ENCODE data around the gene MPP1. TPM values are rescaled to one million over a fixed set of nuclear protein-coding genes. Genes with fewer than 3 reads are reported as not detected.

Gene MPP1
- total and polyA plus RNA-seq, 2 donors: 70.0 to 81.4 TPM

- peak in 1 of 9 donors; percentile 49 for DNase-seq (ENCODE audit: low read depth in 6 of 9, low spot score in 9 of 9)
- no peaks in the 10 kb centered on the region for H3K9me3 ChIP-seq (ENCODE audit: control insufficient read depth in 2 of 2, insufficient read depth in 1 of 2, low read length in 1 of 2)
- 80% methylated on average over 7 of the region's 7 CpGs for WGBS
- peaks cover 9 to 64% of the 10 kb centered on the region in 2 donors for H3K4me1 ChIP-seq (ENCODE audit: control insufficient read depth in 2 of 2, insufficient read depth in 2 of 2, low read length in 2 of 2)
- no peaks in the 10 kb centered on the region for H3K36me3 ChIP-seq (ENCODE audit: control insufficient read depth in 2 of 2, insufficient read depth in 2 of 2, low read length in 1 of 2)
- H3K4me3 ChIP-seq (ENCODE audit: low read length in 2 of 2): no peak overlapping the region
- peak overlapping the region in 1 of 2 donors; percentile 56 for H3K27ac ChIP-seq (ENCODE audit: low read depth in 1 of 2, low read length in 1 of 2)
- no peaks in the 10 kb centered on the region for H3K27me3 ChIP-seq (ENCODE audit: control insufficient read depth in 2 of 2, insufficient read depth in 1 of 2, low read length in 1 of 2)
These were observed 73.4 kb downstream of the MPP1 start for GRCh38 chrX:154731881-154732280.

- no peak overlapping the region for H3K4me3 ChIP-seq (ENCODE audit: low read length in 2 of 2)
- H3K27me3 ChIP-seq (ENCODE audit: control insufficient read depth in 2 of 2, insufficient read depth in 1 of 2, low read length in 1 of 2): no peaks in the 10 kb centered on the region
- peaks cover 9 to 60% of the 10 kb centered on the region in 2 donors for H3K4me1 ChIP-seq (ENCODE audit: control insufficient read depth in 2 of 2, insufficient read depth in 2 of 2, low read length in 2 of 2)
- no peaks in the 10 kb centered on the region for H3K36me3 ChIP-seq (ENCODE audit: control insufficient read depth in 2 of 2, insufficient read depth in 2 of 2, low read length in 1 of 2)
- no peak for DNase-seq (ENCODE audit: low read depth in 6 of 9, low spot score in 9 of 9)
- WGBS: 86% methylated on average over 5 of the region's 5 CpGs
- H3K9me3 ChIP-seq (ENCODE audit: control insufficient read depth in 2 of 2, insufficient read depth in 1 of 2, low read length in 1 of 2): no peaks in the 10 kb centered on the region
- H3K27ac ChIP-seq (ENCODE audit: low read depth in 1 of 2, low read length in 1 of 2): no peak overlapping the region
These were observed 74.1 kb downstream of the MPP1 start for GRCh38 chrX:154731184-154731583.

GRCh38 chrX:154730253-154730891 is 74.9 kb downstream of the MPP1 start:
- Histone ChIP-seq H3K27ac (ENCODE audit: low read depth in 1 of 2, low read length in 1 of 2) (peak overlapping the region; percentile 34 to 42), H3K36me3 (ENCODE audit: control insufficient read depth in 2 of 2, insufficient read depth in 2 of 2, low read length in 1 of 2) (no peaks in the 10 kb centered on the region), H3K4me3 (ENCODE audit: low read length in 2 of 2) (no peak overlapping the region), H3K4me1 (ENCODE audit: control insufficient read depth in 2 of 2, insufficient read depth in 2 of 2, low read length in 2 of 2) (peaks cover 6 to 53% of the 10 kb centered on the region in 2 donors), H3K9me3 (ENCODE audit: control insufficient read depth in 2 of 2, insufficient read depth in 1 of 2, low read length in 1 of 2) (no peaks in the 10 kb centered on the region), H3K27me3 (ENCODE audit: control insufficient read depth in 2 of 2, insufficient read depth in 1 of 2, low read length in 1 of 2) (no peaks in the 10 kb centered on the region)
- no peak for DNase-seq (ENCODE audit: low read depth in 6 of 9, low spot score in 9 of 9)
- 87% methylated on average over 6 of the region's 6 CpGs for WGBS

GRCh38 chrX:154729439-154729838 is 75.8 kb downstream of the MPP1 start:
- Histone ChIP-seq H3K36me3 (ENCODE audit: control insufficient read depth in 2 of 2, insufficient read depth in 2 of 2, low read length in 1 of 2) (no peaks in the 10 kb centered on the region), H3K27ac (ENCODE audit: low read depth in 1 of 2, low read length in 1 of 2) (peak overlapping the region in 1 of 2 donors; percentile 18), H3K9me3 (ENCODE audit: control insufficient read depth in 2 of 2, insufficient read depth in 1 of 2, low read length in 1 of 2) (no peaks in the 10 kb centered on the region), H3K4me1 (ENCODE audit: control insufficient read depth in 2 of 2, insufficient read depth in 2 of 2, low read length in 2 of 2) (peaks cover 4 to 45% of the 10 kb centered on the region in 2 donors), H3K27me3 (ENCODE audit: control insufficient read depth in 2 of 2, insufficient read depth in 1 of 2, low read length in 1 of 2) (no peaks in the 10 kb centered on the region), H3K4me3 (ENCODE audit: low read length in 2 of 2) (no peak overlapping the region)
- DNase-seq (ENCODE audit: low read depth in 6 of 9, low spot score in 9 of 9): no peak
- 88% methylated on average over 3 of the region's 3 CpGs for WGBS

Other genes starting within 250 kb of the MPP1 start
- gene CTAG1A, start 220.4 kb downstream of the MPP1 start, total RNA-seq: not detected
- gene CTAG1A, start 220.4 kb downstream of the MPP1 start, polyA plus RNA-seq: 0.07 TPM
- gene CTAG1B, start 186.2 kb downstream of the MPP1 start, total RNA-seq: not detected
- gene CTAG1B, start 186.2 kb downstream of the MPP1 start, polyA plus RNA-seq: not detected
- gene CTAG2, start 151.9 kb downstream of the MPP1 start, total RNA-seq: not detected
- gene CTAG2, start 151.9 kb downstream of the MPP1 start, polyA plus RNA-seq: 0.05 TPM
- gene GAB3, start 54.4 kb downstream of the MPP1 start, total RNA-seq: 7.6 TPM
- gene GAB3, start 54.4 kb downstream of the MPP1 start, polyA plus RNA-seq: 5.0 TPM
- gene DKC1, start 42.6 kb downstream of the MPP1 start, total RNA-seq: 43.8 TPM
- 34.0 TPM for gene DKC1, start 42.6 kb downstream of the MPP1 start, polyA plus RNA-seq
- not detected for gene SMIM9, start 29.2 kb upstream of the MPP1 start, total RNA-seq
- 0.07 TPM for gene SMIM9, start 29.2 kb upstream of the MPP1 start, polyA plus RNA-seq
- gene F8A1, start 80.9 kb upstream of the MPP1 start, total RNA-seq: 3.9 TPM
- gene F8A1, start 80.9 kb upstream of the MPP1 start, polyA plus RNA-seq: 32.2 TPM
- 2.9 TPM for gene F8, start 217.2 kb upstream of the MPP1 start, total RNA-seq
- gene F8, start 217.2 kb upstream of the MPP1 start, polyA plus RNA-seq: 10.7 TPM
- gene FUNDC2, start 221.4 kb upstream of the MPP1 start, total RNA-seq: 122 TPM
- gene FUNDC2, start 221.4 kb upstream of the MPP1 start, polyA plus RNA-seq: 107 TPM